Brain microvascular endothelial cell (primary cell): ENCODE data around the gene IMMP2L.
A peak's percentile ranks its signal among the peaks of the same experiment; 100 is the strongest.

Experiments used
- DNase-seq: peaks from one replicate; pipeline ENCODE4 v3.0.0-alpha.2; 2020
- H3K27ac ChIP-seq: fragments of 250-450 bp; sonication (Bioruptor Pico); 2 replicates; pipeline ENCODE4 v1.5.1; 2020; ENCODE audit warnings: mild to moderate bottlenecking, moderate library complexity
- H3K27me3 ChIP-seq: fragments of 250-450 bp; sonication (Bioruptor Pico); replicated peaks from 2 replicates; pipeline ENCODE4 v1.5.1; 2020; ENCODE audit warnings: mild to moderate bottlenecking
- H3K36me3 ChIP-seq: fragments of 250-450 bp; sonication (Bioruptor Pico); replicated peaks from 2 replicates; pipeline ENCODE4 v1.5.1; 2020; ENCODE audit warnings: mild to moderate bottlenecking
- H3K4me3 ChIP-seq: 2 replicates; pipeline ENCODE4 v1.5.1; 2011; ENCODE audit warnings: low read depth, mild to moderate bottlenecking, control low read depth, low read length, moderate library complexity
- CTCF ChIP-seq: IDR thresholded peaks from 2 replicates; pipeline ENCODE4 v1.5.1; 2011; ENCODE audit warnings: low read depth, mild to moderate bottlenecking, moderate library complexity, low read length, control low read depth, inconsistent platforms; ENCODE audit errors: missing control alignments
- in situ Hi-C: cut with HindIII; loops from 2 replicates; pipeline ENCODE4 v1.10.0; 2017; ENCODE audit warnings: low sequenced_read_pairs, low pct_ligation_motif_present

Gene IMMP2L

GRCh38 chr7:111358915-111359314 is 203.4 kb downstream of the IMMP2L start:
- Histone ChIP-seq H3K36me3 (no peaks in the 10 kb centered on the region), H3K27ac (no peak overlapping the region), H3K4me3 (no peak overlapping the region), H3K27me3 (no peaks in the 10 kb centered on the region)
- TF ChIP-seq CTCF, result no peak
- DNase-seq, result no peak
- in situ Hi-C loops, result no loop called here

DNA sequence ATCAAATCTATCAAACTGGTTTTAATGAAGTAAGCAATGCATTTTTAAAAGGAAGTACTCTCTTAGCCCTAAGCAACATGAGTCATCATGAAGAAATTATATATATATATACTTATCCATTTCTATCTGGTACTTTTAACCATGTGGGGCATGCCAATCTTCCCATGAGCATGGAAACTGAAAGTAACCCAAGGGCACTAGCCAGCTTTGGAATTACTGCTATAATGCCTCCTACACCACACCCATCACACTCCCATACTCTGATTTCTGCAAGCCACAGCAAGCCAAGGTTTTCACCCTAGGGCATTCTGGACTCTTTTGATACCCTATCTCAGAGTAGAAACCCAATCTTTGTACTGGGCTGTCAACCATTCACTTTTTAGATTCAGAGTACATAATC is 204.6 kb downstream of the IMMP2L start:
- no peak overlapping the region for H3K4me3 ChIP-seq
- no peak overlapping the region for H3K27ac ChIP-seq
- H3K27me3 ChIP-seq, result no peaks in the 10 kb centered on the region
- in situ Hi-C loops, result no loop called here
- peak; percentile 25 for DNase-seq
- H3K36me3 ChIP-seq, result no peaks in the 10 kb centered on the region
- no peak for TF ChIP-seq CTCF

DNA sequence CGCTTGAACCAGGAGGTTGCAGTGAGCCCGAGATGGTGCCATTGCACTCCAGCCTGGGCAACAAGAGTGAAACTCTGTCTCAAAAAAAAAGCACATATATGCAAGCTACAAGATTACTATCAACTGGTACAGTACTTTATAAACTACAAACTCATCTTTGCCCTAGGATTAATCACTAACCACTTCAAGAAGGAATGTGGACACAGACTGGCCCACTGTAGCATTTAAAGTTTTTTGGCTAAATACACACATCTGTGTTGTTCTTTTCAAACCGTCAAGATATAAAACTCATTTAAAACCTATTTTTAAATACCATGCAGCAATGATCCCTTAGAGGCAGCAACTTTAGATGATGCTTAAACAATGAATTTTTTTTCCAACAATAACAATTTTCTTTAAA is 205.4 kb downstream of the IMMP2L start:
- Histone ChIP-seq H3K36me3 (no peaks in the 10 kb centered on the region), H3K4me3 (no peak overlapping the region), H3K27me3 (no peaks in the 10 kb centered on the region), H3K27ac (no peak overlapping the region)
- no peak for DNase-seq
- TF ChIP-seq CTCF, result no peak
- in situ Hi-C loops, result no loop called here

GRCh38 chr7:111352319-111352718 is 210.0 kb downstream of the IMMP2L start:
- in situ Hi-C loops, result no loop called here
- DNase-seq, result no peak
- TF ChIP-seq CTCF, result no peak
- H3K27me3 ChIP-seq, result no peaks in the 10 kb centered on the region
- H3K36me3 ChIP-seq, result no peaks in the 10 kb centered on the region
- H3K27ac ChIP-seq, result no peak overlapping the region
- H3K4me3 ChIP-seq, result no peak overlapping the region

GRCh38 chr7:111346219-111346618 is 216.1 kb downstream of the IMMP2L start:
- no peak overlapping the region for H3K27ac ChIP-seq
- in situ Hi-C loops, result no loop called here
- H3K4me3 ChIP-seq, result no peak overlapping the region
- no peaks in the 10 kb centered on the region for H3K36me3 ChIP-seq
- H3K27me3 ChIP-seq, result no peaks in the 10 kb centered on the region
- DNase-seq, result no peak
- no peak for TF ChIP-seq CTCF

DNA sequence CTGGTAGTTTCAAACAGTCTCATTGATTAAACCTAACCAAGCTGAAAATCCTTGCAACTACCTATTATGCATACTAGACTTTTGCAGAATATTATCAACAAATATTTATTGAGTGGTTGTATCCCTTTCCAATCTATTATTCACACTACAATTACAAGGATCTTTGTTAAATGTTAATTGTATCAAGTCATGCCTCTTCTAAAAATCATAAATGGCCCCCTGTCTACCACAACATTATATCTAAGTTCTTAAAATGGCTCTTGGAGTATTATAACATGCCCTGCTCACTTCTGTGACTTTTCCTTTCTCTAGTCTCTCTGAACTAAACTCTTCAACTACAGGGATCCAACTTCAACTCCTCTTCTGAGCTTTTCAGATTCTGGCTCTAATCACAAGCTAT is 219.3 kb downstream of the IMMP2L start:
- H3K27me3 ChIP-seq, result no peaks in the 10 kb centered on the region
- no peak overlapping the region for H3K27ac ChIP-seq

More for the DNA sequence above, 219.3 kb downstream of the IMMP2L start:
- in situ Hi-C loops, result no loop called here
- no peak for TF ChIP-seq CTCF
- DNase-seq, result no peak
- no peaks in the 10 kb centered on the region for H3K36me3 ChIP-seq
- no peak overlapping the region for H3K4me3 ChIP-seq
